Heart left ventricle (tissue), 16 donors: ENCODE data around the gene PATJ. TPM values are rescaled to one million over a fixed set of nuclear protein-coding genes. Genes with fewer than 3 reads are reported as not detected.

Source experiments
- ATAC-seq, 4 donors: fragments of 200-7000 bp; cut with Tn5 transposase; one replicate each; pipeline ENCODE4 v1.9.1; 2020 to 2022; ENCODE audit warnings: moderate library complexity in 4 of 4, mild to moderate bottlenecking in 3 of 4, moderate number of reproducible peaks in 1 of 4
- DNase-seq, 5 donors: peaks; one replicate each; pipeline ENCODE4 v3.0.0-alpha.2; 2020
- H3K27ac ChIP-seq, 12 donors: fragments of 200-600 bp; sonication (generic) in 4 of 12; one replicate each; pipeline versions ENCODE4 v1.5.0 to v1.8.0; 2016 to 2022; ENCODE audit warnings: mild to moderate bottlenecking in 2 of 12
- H3K27me3 ChIP-seq, 9 donors: fragments of 200-600 bp; sonication (generic) in 2 of 9; one replicate each; pipeline versions ENCODE4 v1.5.1 to v1.8.0; 2016 to 2022; ENCODE audit warnings: mild to moderate bottlenecking in 3 of 9
- H3K36me3 ChIP-seq, 9 donors: fragments of 200-600 bp; sonication (generic) in 2 of 9; one replicate each; pipeline versions ENCODE4 v1.5.0 to v1.8.0; 2018 to 2022; ENCODE audit warnings: mild to moderate bottlenecking in 2 of 9
- H3K4me1 ChIP-seq, 12 donors: fragments of 200-600 bp; sonication (generic) in 4 of 12; one replicate each; pipeline versions ENCODE4 v1.5.0 to v1.8.0; 2016 to 2022; ENCODE audit warnings: mild to moderate bottlenecking in 3 of 12
- H3K4me3 ChIP-seq, 12 donors: fragments of 200-600 bp; sonication (generic) in 4 of 12; one replicate each; pipeline versions ENCODE4 v1.5.0 to v1.8.0; 2017 to 2022; ENCODE audit warnings: mild to moderate bottlenecking in 9 of 12, moderate library complexity in 4 of 12
- H3K9me3 ChIP-seq, 12 donors: fragments of 200-600 bp; sonication (generic) in 4 of 12; one replicate each; pipeline versions ENCODE4 v1.5.0 to v1.8.0; 2016 to 2022; ENCODE audit warnings: mild to moderate bottlenecking in 1 of 12
- CTCF ChIP-seq, 12 donors: fragments of 200-600 bp; sonication (generic) in 4 of 12; IDR thresholded peaks; one replicate each; pipeline versions ENCODE4 v1.5.0 to v1.8.0; 2018 to 2022; ENCODE audit warnings: antibody characterized with exemption in 12 of 12, mild to moderate bottlenecking in 5 of 12
- POLR2A ChIP-seq, 2 donors: fragments of 450-650 bp; IDR thresholded peaks; one replicate each; pipeline ENCODE4 v1.6.1; 2017; ENCODE audit warnings: antibody characterized with exemption in 2 of 2, mild to moderate bottlenecking in 2 of 2, moderate library complexity in 2 of 2
- WGBS, 4 donors: extraction: QIAGEN DNeasy Blood & Tissue Kit in 2 of 4; methylation state at CpG; one replicate each; pipeline versions ENCODE4 v1.1.5 to v1.1.7; 2013 to 2018; 5-methylcytosine and 5-hydroxymethylcytosine counted together
- intact Hi-C, 10 donors: fragments of 100-400 bp; cut with DNase I; formaldehyde crosslinking; loops; one replicate each; pipeline versions ENCODE4 v1.11.1 to v1.14.2; 2022
- polyA plus RNA-seq, 2 donors: library from polyadenylated mRNA; stranded (reverse); fragments of 200-250 nt; gene quantifications; one replicate each; pipeline ENCODE4 v1.2.3, GENCODE V29; 2013
- total RNA-seq, 9 donors: library from RNA; depleted of rRNA in 2 of 9; stranded (reverse); fragments of >200 nt in 2 of 9; fragmentation: NEBNext Ultra II Directional in 3 of 9; extraction: Animal tissue kit (Norgen Biotek cat#: 25700) in 3 of 9; gene quantifications; one replicate each; pipeline versions ENCODE4 v1.1.0 to v1.2.4, GENCODE V29; 2016 to 2023
- donor health status: ischemic (EF 13 %, LVEDD 7.1; RV severe dilation, severe dysfunction).
- donor health status: healthy with polysubstance abuse.
- donor health status: DM: no; HTN: yes; CAD: no.
- donor health status: DM: no; HTN: no; CAD: no.
- donor health status: ischemic (EF 25% LVEDD 6.9; RV normal size, moderate dysfunction).
- donor health status: ischemic (EF 25% LVEDD 5.7; RV mildly dilated, moderate dysfunction).
- donor health status: healthy.
- donor health status: DM: yes; HTN: yes; CAD: no.
- donor health status: ischemic (EF 35%, LVEDD 5.7; RV mildly dilated, moderate dysfunction).
- donor health status: nonischemic (EF 11% LVEDD 7.7; RV severe dilation, severe dysfunction).
- donor health status: DM: yes; HTN: yes; CAD: no.
- donor health status: PGD.
- donor health status: ischemic (EF 29% LVEDD 5.4; RV normal size, mild dysfunction).
- donor health status: nonischemic (EF 23%, LVEDD 6.1; RV moderate dilation, normal function).

PATJ gene
- total and polyA plus RNA-seq, 11 donors, result 6.6 to 190 (median 105) TPM

- ATAC-seq (no peak), DNase-seq (no peak)
- peaks cover 0 to 13% (median 4%) of the 10 kb centered on the region in 12 donors for H3K4me1 ChIP-seq
- peaks cover 0 to 3% (median 0%) of the 10 kb centered on the region in 12 donors for H3K9me3 ChIP-seq
- H3K4me3 ChIP-seq, result peak overlapping the region; percentile 4 to 60 (median 48)
- no peaks in the 10 kb centered on the region for H3K27me3 ChIP-seq
- peak overlapping the region; percentile 22 to 91 (median 70) for H3K27ac ChIP-seq
- no peaks in the 10 kb centered on the region for H3K36me3 ChIP-seq
- intact Hi-C loops, result loop anchor here in 8 of 10 donors (2.0 to 10.0 kb wide), 5 partner anchors 114 to 182 kb away; no protein-coding TSS in a partner anchor
- TF ChIP-seq POLR2A (IDR thresholded peaks at IDR 0.05), result no peak
- TF ChIP-seq CTCF (IDR thresholded peaks at IDR 0.05), result no peak
- 60 to 73% (median 62%) methylated on average over 2 of the region's 2 CpGs for WGBS, 4 donors
Measured at GRCh38 chr1:61953076-61953789, 211.0 kb downstream of the PATJ start.

GRCh38 chr1:61953790-61954150, 211.5 kb downstream of the PATJ start:
- H3K4me3 ChIP-seq, result peak overlapping the region in 10 of 12 donors; percentile 20 to 60 (median 50)
- H3K27ac ChIP-seq, result peak overlapping the region in 10 of 12 donors; percentile 22 to 91 (median 77)
- H3K9me3 ChIP-seq, result peaks cover 0 to under 1% (median 0%) of the 10 kb centered on the region in 12 donors
- no peaks in the 10 kb centered on the region for H3K36me3 ChIP-seq
- H3K4me1 ChIP-seq, result peaks cover 0 to 13% (median 4%) of the 10 kb centered on the region in 12 donors
- intact Hi-C loops, result loop anchor here in 8 of 10 donors (2.0 to 10.0 kb wide), 5 partner anchors 114 to 181 kb away; no protein-coding TSS in a partner anchor
- ATAC-seq (no peak), DNase-seq (no peak)
- 56 to 85% (median 64%) methylated on average over 3 of the region's 3 CpGs for whole genome bisulfite sequencing, 4 donors
- no peaks in the 10 kb centered on the region for H3K27me3 ChIP-seq
- no peak for TF ChIP-seq CTCF (IDR thresholded peaks at IDR 0.05)

- H3K9me3 ChIP-seq, result no peaks in the 10 kb centered on the region
- TF ChIP-seq CTCF (IDR thresholded peaks at IDR 0.05) (no peak), POLR2A (IDR thresholded peaks at IDR 0.05) (no peak)
- no peak overlapping the region for H3K4me3 ChIP-seq
- WGBS, 4 donors, result 51 to 79% (median 55%) methylated on average over 1 of the region's 1 CpG
- H3K27ac ChIP-seq, result peak overlapping the region in 4 of 12 donors; percentile 21 to 85 (median 52)
- ATAC-seq, result no peak
- intact Hi-C loops, result loop anchor here in 1 of 10 donors (10.0 kb wide), 1 partner anchor 180 kb away; no protein-coding TSS in a partner anchor
- peaks cover 0 to 13% (median 4%) of the 10 kb centered on the region in 12 donors for H3K4me1 ChIP-seq
- peaks cover 0 to 4% (median 0%) of the 10 kb centered on the region in 9 donors for H3K36me3 ChIP-seq
- DNase-seq, result no peak
- H3K27me3 ChIP-seq, result no peaks in the 10 kb centered on the region
Measured at GRCh38 chr1:61955261-61955660, 213.0 kb downstream of the PATJ start.

- DNase-seq (no peak), ATAC-seq (peak in 1 of 4 donors; percentile 25)
- Histone ChIP-seq H3K36me3 (peaks cover 0 to 4% (median 0%) of the 10 kb centered on the region in 9 donors), H3K27me3 (no peaks in the 10 kb centered on the region), H3K9me3 (no peaks in the 10 kb centered on the region), H3K4me1 (peaks cover 0 to 12% (median 3%) of the 10 kb centered on the region in 12 donors), H3K4me3 (peak overlapping the region in 6 of 12 donors; percentile 1 to 26 (median 10)), H3K27ac (peak overlapping the region in 8 of 12 donors; percentile 24 to 85 (median 40))
- intact Hi-C loops, result loop anchor here in 1 of 10 donors (10.0 kb wide), 1 partner anchor 179 kb away; no protein-coding TSS in a partner anchor
- whole genome bisulfite sequencing, 4 donors, result 65 to 77% (median 68%) methylated on average over 6 of the region's 6 CpGs
- TF ChIP-seq CTCF (IDR thresholded peaks at IDR 0.05) (no peak), POLR2A (IDR thresholded peaks at IDR 0.05) (no peak)
Measured at GRCh38 chr1:61956016-61956645, 213.9 kb downstream of the PATJ start.
